Measurements from ENCODE around the gene SGIP1.

SGIP1 gene

DNA sequence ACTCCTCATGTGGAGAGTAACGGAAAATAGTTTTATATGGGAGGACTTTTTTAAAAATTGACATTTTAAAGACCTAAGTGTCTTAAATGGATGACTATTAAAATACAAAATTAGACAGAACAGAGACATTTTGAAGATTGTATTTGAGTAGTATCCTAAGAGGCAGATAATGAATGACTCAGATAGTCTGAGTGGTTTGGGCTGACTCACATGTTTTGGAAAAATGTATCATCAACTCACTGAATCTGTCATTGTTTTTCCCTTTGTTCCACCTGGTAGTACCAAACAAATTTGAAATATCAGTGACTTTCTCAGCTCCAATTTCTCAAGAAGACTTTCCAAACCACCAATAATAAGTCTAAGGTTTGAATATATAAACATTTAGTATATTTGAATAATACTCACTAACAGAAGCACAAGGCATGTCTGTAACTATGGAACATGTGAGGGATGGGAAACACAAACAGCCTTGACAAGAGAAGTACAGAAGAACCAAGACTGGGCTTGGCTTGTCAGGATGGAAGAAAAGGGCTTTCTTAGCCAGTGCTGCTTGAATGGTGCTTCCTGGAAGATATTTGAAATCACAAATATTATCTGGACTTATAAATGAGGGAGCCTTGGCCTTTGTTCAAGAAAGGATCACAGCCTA lies 90.6 kb downstream of the SGIP1 start:
- TF ChIP-seq, protein P1, sequence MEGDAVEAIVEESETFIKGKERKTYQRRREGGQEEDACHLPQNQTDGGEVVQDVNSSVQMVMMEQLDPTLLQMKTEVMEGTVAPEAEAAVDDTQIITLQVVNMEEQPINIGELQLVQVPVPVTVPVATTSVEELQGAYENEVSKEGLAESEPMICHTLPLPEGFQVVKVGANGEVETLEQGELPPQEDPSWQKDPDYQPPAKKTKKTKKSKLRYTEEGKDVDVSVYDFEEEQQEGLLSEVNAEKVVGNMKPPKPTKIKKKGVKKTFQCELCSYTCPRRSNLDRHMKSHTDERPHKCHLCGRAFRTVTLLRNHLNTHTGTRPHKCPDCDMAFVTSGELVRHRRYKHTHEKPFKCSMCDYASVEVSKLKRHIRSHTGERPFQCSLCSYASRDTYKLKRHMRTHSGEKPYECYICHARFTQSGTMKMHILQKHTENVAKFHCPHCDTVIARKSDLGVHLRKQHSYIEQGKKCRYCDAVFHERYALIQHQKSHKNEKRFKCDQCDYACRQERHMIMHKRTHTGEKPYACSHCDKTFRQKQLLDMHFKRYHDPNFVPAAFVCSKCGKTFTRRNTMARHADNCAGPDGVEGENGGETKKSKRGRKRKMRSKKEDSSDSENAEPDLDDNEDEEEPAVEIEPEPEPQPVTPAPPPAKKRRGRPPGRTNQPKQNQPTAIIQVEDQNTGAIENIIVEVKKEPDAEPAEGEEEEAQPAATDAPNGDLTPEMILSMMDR (IDR thresholded peaks at IDR 0.05; ENCODE audit: insufficient read depth, low read depth, low read length, missing control alignments), result no peak
- DNase-seq (ENCODE audit: low read depth), result peak; percentile 85
- no peak overlapping the region for H3K4me3 ChIP-seq (ENCODE audit: low read length)

DNA sequence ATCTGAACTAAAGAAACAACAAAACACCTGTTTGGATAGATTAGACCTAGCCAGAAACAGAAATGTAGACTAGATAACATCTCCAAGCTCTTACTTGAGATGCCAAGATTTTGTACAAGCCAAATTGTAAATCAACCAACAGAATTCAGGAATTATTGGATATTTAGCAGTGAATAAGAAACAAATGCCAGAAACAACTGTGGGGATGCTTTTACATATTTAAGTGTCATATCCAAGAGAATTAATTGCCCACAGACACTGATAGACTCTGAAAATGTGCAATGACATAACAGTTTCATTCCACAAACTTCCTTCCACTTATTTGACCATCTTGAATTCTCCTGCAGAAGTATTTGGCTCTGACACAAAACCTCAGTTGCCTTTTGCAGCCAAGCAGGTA lies 92.3 kb downstream of the SGIP1 start:
- TF ChIP-seq, protein P1 (IDR thresholded peaks at IDR 0.05; ENCODE audit: insufficient read depth, low read depth, low read length, missing control alignments), result no peak
- no peak overlapping the region for H3K4me3 ChIP-seq (ENCODE audit: low read length)
- DNase-seq (ENCODE audit: low read depth), result no peak

DNA sequence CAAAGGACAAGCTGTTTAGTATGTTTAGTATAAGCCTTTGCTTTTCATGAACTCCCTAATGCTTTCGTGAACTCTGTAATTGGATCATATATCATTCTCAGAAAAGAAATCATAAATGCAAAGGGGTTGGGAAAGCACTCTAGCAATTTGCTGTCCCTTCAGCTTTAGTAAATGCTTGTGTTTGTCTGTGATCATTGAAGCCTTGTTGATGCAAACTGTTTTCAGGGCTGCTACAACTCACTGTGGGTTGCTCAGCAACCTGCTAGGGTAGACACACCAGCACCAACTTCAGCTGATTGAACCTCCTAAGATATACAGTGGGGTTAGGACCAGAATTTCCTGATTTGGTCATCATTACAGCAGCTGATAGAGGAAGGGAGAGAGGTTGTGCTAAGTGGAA lies 95.0 kb downstream of the SGIP1 start:
- DNase-seq (ENCODE audit: low read depth), result no peak

DNA sequence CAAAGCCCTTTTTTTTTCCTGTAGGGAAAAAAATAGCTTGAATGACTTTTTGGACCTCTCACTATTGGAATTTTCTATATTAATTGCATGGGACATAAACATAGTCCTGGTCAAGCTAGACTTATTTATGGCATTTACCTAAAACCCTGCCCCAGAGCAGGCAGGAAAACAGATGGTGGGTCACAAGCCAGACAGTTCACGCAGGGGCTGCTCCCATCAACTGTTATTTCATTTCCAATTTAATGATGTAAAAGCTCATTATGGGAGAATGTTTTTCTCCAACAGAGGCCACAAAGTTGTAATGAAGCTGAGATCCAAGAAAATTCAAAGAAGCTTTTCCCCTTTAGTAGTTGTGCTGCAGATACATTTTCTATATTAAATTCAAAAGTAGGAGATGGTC lies 99.2 kb downstream of the SGIP1 start:
- DNase-seq (ENCODE audit: low read depth), result no peak
- TF ChIP-seq, protein P1 (IDR thresholded peaks at IDR 0.05; ENCODE audit: insufficient read depth, low read depth, low read length, missing control alignments), result no peak
- no peak overlapping the region for H3K4me3 ChIP-seq (ENCODE audit: low read length)

More for the DNA sequence above, 95.0 kb downstream of the SGIP1 start:
- no peak overlapping the region for H3K4me3 ChIP-seq (ENCODE audit: low read length)
- TF ChIP-seq, protein P1 (IDR thresholded peaks at IDR 0.05; ENCODE audit: insufficient read depth, low read depth, low read length, missing control alignments), result no peak

DNA sequence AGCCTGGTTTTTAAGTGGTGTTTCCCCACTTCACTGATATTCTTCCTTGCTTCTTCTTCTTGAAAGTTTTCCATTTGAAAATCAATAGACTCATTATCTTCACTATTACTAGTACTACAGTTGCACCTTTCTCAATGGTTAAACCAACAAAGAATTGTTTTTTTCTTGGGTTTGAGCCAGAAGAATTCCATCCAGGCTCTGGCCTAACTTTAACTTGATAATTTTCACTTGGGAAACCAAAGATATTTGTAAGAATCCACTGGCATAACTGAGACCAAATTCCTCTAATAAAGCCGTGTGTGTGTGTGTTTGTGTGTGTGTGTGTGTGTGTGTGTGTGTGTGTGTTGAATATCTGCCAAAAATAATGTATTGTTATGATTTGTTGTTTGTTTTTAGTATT lies 103.2 kb downstream of the SGIP1 start:
- H3K4me3 ChIP-seq (ENCODE audit: low read length), result no peak overlapping the region
- TF ChIP-seq, protein P1 (IDR thresholded peaks at IDR 0.05; ENCODE audit: insufficient read depth, low read depth, low read length, missing control alignments), result no peak
- DNase-seq (ENCODE audit: low read depth), result no peak

DNA sequence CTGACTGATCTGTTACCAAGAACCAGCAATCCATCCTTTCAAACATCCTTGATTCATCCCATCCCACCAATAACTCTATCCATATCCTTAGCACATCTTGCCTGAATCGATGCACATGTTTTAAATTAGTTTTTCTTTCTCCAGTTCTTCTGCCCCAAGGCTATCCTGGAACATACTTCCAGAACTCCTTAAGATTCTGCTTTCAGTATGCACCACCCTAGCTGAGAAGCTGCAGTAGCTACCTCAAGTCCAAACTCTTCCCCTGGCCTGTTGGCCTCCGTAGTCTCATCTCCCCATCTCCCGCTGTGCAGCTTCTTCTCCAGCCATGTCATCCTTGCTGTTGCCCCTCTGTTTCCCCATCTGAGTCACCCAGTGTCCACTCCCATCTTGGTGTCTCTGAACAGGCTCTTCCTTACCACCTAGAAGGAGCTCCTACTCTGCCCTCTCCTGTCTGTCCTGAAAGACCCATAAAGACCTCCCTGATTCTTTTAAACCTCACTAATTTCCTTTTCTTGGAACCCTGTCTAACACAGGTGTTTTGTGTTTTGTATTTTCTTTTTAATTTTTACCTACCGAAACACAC lies 108.0 kb downstream of the SGIP1 start:
- DNase-seq (ENCODE audit: low read depth), result no peak
- TF ChIP-seq, protein P1 (IDR thresholded peaks at IDR 0.05; ENCODE audit: insufficient read depth, low read depth, low read length, missing control alignments), result no peak

DNA sequence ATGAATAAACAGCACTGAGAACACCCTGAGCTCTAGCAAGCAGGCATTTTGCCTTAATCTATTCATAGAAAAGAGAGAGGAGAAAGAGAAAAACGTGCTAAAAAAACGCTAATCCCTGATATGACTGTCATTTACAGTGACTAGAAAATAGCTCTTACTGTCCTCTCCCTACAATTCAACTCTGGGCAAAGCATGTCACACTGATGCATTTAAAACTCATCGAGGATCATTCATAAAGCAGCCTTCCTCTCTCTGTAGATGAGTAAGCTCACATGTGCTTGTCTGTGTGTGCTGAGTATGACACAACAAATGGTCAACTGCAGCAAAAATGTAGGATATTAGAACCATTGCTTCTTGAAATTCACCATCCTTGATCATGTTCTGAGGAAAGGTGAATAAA lies 109.0 kb downstream of the SGIP1 start:
- TF ChIP-seq, protein P1 (IDR thresholded peaks at IDR 0.05; ENCODE audit: insufficient read depth, low read depth, low read length, missing control alignments), result no peak
- no peak overlapping the region for H3K4me3 ChIP-seq (ENCODE audit: low read length)
- DNase-seq (ENCODE audit: low read depth), result peak; percentile 45

More for the DNA sequence above, 108.0 kb downstream of the SGIP1 start:
- H3K4me3 ChIP-seq (ENCODE audit: low read length), result no peak overlapping the region
